Measurements from ENCODE around the gene AATK.

DNA sequence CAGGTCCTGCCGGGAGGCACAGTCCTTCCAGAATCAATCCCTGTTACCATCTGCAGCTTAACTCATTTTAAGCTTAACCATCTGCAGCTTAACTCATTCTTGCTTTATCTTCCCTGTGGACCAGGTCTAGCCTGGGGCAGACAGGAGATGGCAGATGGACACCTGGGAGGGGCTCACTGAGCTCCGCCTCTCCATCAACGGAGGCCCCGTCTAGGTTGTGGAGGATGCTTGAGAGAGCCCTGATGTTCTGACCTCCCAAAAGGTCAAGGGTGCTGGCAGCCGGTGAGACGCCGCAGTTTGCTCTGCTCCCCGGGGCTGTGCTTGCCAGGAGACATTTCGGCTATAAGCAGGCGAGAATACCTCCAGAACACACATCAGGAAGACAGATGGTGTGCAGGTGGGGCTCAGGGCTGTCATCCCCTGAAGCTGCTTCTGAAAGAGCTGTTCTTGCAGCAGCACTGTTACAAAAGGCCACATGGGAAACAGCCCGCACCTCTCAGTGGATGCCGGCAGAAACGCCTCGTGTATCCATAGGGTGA lies 89.8 kb downstream of the AATK start:
- no peak for TF ChIP-seq CTCF (IDR thresholded peaks at IDR 0.05)
- no peak for TF ChIP-seq RAD21 (conservative IDR thresholded peaks at IDR 0.05 in 1 of 2, IDR thresholded peaks at IDR 0.05 in 1 of 2)
- no peak for TF ChIP-seq PHF8 (IDR thresholded peaks at IDR 0.05; ENCODE audit: borderline replicate concordance, low read depth)
- no peak for TF ChIP-seq CBX8 (IDR thresholded peaks at IDR 0.05)

Measured in A549 (cell line).